GM21381 (cell line): ENCODE results near the gene FOSB.

Experiments used
- ATAC-seq: cut with Tn5 transposase; IDR thresholded peaks from one replicate; pipeline ENCODE4 v1.9.1; 2021; ENCODE audit warnings: mild to moderate bottlenecking, moderate library complexity; ENCODE audit not compliant: unreplicated experiment

FOSB gene

DNA sequence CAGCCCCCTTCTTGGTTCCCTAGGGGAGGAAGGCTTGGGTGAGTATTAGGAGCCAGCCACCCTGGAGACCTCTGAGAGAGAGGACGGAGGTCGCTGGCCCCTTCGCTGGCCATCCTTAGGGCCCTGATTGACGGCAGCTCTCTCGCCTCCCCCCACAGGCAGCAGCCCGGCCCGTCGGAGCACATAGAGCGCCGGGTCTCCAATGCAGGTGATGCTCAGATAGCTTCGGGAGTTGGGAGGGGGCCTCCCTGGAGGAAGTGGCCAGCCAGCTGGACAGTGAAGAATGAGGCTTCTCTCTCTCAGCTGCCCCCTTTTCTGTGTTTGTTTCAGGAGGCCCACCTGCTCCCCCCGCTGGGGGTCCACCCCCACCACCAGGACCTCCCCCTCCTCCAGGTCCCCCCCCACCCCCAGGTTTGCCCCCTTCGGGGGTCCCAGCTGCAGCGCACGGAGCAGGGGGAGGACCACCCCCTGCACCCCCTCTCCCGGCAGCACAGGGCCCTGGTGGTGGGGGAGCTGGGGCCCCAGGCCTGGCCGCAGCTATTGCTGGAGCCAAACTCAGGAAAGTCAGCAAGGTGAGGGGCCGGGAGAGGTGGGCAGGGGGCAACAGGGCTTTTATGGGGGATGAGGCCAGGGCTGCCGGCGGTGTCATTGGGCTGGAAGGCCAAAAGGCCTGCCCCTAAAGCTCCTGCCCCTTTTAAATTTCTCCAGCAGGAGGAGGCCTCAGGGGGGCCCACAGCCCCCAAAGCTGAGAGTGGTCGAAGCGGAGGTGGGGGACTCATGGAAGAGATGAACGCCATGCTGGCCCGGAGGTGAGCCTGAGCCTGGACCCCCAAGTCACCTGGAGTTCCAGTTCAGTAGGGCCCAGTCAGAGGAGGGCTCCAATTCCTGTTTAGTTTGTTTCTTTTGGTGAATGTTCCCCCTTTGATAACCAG, 54.5 kb downstream of the FOSB start:
- no peak for ATAC-seq

DNA sequence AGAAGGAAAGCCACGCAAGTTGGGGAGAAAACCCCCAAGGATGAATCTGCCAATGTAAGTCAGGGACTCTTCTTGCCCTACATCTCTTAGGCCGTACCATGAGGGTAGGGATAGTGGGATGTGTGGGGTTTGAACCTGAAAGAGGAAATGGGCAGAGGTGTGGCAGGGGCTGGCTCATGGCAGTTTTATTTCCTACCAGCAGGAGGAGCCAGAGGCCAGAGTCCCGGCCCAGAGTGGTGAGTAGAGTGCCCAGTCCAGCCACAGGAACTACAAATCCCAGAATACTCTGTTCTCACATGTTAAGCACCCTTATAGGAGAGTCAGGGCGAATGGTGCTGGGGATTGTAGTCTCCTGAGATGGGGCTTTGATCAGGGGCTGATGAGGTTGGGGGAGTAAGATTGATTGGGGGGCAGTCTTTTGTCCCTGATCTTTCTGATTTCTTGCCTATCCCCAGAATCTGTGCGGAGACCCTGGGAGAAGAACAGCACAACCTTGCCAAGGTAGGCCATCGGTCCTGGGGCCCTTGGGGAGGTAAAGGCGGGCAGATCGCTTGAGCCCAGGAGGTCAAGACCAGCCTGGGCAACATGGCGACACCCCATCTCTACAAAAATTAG, 56.0 kb downstream of the FOSB start:
- ATAC-seq, result peak; percentile 71

DNA sequence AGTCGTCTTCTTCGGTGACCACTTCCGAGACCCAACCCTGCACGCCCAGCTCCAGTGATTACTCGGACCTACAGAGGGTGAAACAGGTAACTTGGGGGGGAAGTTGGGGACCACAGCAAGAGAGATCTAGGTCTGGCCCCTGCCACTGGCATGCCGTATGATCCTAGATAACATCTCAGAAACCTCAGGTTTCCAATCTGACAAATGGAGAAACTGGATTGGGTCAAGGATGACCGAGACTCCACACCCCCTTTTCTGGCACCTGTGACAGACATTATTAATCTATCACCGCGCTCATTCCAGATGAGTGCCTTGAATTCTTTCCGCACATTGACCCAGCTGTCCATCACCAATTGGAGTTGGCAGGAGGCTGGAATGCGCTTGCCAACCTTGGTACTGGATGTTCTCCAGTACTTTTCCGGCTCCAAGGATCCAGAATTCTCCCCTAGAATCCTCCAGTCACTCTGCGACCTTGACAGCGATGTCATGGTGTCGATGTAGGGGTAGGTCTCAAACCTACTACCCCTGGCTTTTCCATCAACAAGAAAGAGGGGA, 56.9 kb downstream of the FOSB start:
- ATAC-seq, result no peak
